GM18873 (cell line): ENCODE measurements around the gene MSRB2.
"Not testable (repeated sequence)": the region's sequence is repeated elsewhere in the genome, so short reads cannot be mapped to it uniquely, and the experiment has no call there.

Source experiments
- ATAC-seq: cut with Tn5 transposase; IDR thresholded peaks from one replicate; pipeline ENCODE4 v1.9.1; 2021; ENCODE audit warnings: mild to moderate bottlenecking, moderate library complexity, moderate number of reproducible peaks; ENCODE audit not compliant: unreplicated experiment, low FRiP score

MSRB2 gene

DNA sequence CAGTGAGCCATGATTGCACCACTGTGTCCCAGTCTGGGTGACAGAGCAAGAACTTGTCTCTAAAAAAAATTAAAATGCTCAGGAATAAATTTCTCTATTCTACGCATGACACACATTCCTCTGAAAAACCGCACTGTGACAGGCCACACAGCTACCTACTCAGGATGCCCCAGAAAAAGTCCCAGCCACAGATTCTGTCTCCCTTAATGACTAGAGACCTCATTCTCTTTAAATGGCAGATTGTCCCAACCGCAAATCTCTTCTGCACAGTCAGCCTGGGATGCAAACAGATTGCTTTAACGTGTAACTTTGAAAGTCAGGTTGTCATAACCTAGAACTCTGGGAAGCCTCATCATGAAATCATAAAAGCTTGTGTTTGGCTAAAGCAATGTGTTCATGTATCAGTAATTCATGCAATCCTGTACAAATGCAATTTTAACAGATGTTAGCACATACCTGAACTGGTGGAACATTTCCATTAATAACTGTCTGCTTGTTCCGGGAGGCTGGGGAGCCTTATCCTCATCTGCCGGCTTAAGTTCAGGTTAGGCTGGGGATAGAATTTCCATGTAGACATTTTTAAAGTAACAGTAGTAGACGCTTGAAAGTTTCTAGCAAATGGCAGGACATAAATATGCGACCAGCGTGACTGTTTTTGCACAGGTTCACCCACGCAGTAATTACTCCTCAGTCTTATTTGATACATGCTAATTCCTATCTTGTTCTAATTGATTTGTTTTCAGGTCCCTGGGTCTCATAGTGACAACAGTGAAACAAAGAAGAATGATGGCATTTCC lies 26.2 kb upstream of the MSRB2 start:
- peak; percentile 61 for ATAC-seq

- peak; percentile 15 for ATAC-seq
Observed at GRCh38 chr10:23070092-23070912, 25.1 kb upstream of the MSRB2 start.

DNA sequence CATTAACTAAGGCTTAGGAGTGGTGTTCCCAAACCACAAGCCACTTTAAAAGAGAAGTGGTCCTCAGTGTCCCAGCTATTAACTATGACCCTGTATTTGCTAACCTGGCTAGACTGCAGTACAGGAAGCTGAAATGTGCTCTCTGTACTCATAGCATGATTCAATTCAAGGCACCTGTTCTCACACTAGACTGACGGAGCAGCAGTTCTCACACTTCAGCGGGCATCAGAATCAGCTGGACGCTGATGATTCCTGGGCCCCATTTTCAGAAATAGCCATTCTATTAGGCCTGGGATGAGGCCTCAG lies 24.5 kb upstream of the MSRB2 start:
- ATAC-seq = peak; percentile 67

GRCh38 chr10:23072593-23072992 lies 22.8 kb upstream of the MSRB2 start:
- not testable (repeated sequence) for ATAC-seq

GRCh38 chr10:23073527-23073926 lies 21.9 kb upstream of the MSRB2 start:
- ATAC-seq = no peak

- no peak for ATAC-seq
Observed at GRCh38 chr10:23075672-23076071, 19.7 kb upstream of the MSRB2 start.

- no peak for ATAC-seq
Observed at GRCh38 chr10:23078114-23078513, 17.3 kb upstream of the MSRB2 start.

GRCh38 chr10:23079700-23080099 lies 15.7 kb upstream of the MSRB2 start:
- ATAC-seq = no peak

- no peak for ATAC-seq
Observed at GRCh38 chr10:23080262-23080661, 15.1 kb upstream of the MSRB2 start.

DNA sequence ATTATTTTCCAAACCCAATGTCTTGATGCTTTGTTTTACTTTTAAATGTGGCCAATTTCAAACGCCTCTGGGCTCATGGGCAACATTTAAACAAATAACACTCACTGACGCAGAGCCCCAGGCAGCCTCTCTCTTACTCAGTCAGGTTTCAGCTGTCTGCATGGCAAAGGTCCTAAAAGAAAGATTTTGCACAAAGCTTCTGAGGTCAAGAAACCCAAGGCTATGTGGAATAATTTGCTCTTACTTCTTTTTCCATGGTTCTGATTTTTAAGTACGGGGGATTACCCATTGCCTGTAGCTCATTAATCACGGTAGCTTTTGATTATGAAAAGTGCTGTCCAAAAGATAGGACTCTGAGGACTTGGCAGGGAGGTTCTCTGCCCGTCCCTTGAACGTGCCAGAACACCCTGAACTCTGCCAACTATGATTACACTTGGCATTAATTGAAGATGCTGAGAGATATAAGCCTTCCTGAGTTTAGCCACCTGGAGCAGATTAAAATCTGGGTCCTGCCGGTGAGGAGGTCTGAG lies 14.1 kb upstream of the MSRB2 start:
- ATAC-seq = no peak

GRCh38 chr10:23081891-23082290 lies 13.5 kb upstream of the MSRB2 start:
- no peak for ATAC-seq

DNA sequence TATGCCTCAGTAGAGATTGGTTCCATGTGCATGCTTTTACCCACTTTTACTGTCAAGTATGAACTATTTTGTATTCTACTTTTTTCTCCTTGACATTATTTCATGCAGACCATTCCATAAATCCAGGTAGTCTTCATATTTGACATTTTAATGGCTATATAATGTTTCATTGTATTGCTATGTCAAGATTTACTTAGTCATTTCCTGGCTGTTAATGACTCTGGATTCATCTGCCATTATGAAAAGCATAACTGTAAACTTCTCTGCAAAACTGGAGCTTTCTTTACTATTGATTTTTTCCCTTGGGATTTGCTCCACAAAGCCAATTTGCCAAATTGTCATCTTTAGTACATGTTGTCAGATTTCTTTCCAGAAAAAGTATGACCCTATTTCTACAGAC lies 6.8 kb upstream of the MSRB2 start:
- no peak for ATAC-seq

DNA sequence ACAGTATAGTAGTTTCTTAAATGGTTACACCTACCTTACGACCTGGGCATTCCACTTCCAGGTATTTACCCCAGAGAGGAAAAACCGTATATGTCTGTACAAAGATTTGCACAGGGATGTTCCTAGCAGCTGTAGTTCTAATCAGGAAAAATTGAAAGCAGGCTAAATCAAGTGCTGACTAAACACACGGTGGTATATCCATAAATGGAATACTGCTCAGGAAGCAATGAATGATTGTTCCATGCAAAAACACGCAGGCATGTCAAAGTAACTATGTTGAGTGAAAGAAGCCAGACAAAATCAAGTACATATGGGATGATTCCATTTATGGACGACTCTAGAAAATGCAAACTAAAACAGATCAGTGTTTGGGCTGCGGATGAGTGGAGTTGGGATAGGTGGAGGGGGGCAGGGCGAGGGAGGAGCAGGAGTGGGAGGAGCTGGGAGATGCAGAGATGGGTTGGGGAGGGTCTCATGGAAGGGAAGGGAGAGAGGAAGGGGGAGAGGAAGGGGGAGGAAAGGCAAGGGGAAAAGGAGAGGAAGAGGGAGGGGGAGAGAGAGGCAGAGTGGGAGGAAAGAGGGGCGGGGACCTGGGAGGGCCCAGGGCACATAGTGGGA lies 484 bp upstream of the MSRB2 start:
- no peak for ATAC-seq

DNA sequence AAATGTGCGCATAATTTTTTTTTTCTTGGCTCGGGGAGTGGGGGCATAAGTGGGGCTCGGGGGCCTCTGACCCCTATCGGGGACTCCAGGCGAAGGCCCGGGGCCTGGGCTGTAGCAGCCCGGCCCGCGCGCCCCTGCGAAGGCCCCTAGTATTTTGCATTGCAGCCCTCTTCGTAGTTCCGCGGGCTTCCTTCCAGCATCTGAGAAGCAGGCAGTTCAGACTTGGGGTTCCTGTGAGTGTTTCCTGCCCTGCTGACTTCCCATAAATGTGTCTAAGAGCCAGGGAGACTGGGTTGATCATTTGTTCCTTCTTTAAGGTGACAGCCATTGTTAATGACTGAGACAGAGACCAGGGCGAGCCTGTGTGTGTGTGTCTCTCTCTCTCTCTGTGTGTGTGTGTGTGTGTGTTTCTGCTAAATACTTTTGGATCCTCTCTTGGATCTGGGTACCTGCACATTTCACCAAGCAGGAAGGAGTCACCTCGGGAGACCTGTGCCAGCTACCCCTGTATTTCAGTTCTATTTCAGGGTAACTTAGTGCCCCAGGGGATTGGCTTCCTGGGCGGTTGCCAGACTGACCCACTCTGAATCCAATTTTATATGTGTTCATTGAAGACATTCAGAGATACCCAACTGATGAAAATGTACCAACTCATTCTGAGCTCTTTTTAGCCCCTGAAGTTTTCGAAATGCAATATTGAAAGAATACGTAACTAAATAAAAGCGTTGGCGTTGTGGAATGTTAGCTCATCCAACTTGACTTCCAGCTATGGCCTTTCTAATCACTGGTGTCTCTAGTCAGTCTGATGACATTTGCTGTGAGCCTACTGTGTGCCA lies 805 bp downstream of the MSRB2 start:
- peak; percentile 42 for ATAC-seq

GRCh38 chr10:23096802-23097549 lies 1.6 kb downstream of the MSRB2 start:
- no peak for ATAC-seq

- no peak for ATAC-seq
Observed at GRCh38 chr10:23099079-23099478, 3.7 kb downstream of the MSRB2 start.

DNA sequence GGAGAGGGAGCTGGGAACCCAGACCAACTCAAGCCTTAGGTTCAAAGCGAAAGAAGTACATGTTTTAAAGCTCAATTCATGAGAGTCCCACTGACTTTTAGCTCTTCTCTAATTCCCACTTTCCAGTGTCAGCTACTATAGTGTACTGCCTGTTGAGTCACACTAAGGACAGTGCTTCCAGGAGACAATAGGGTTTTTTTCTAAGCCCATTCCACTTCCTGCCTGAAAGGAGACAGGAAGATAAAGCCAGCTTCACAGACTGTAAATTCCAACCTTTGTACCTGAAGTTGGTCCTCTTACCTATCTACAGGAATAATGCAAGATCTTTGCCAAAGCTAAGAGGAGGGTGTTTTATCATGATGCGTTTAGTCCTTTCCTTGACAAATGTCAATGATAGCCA lies 4.4 kb downstream of the MSRB2 start:
- no peak for ATAC-seq

GRCh38 chr10:23100331-23101030 lies 5.1 kb downstream of the MSRB2 start:
- ATAC-seq = no peak
